Measurements from ENCODE around the gene RPS27L. TPM values are rescaled to one million over a fixed set of nuclear protein-coding genes. Genes with fewer than 3 reads are reported as not detected.
A peak's percentile ranks its signal among the peaks of the same experiment; 100 is the strongest.

The RPS27L gene
- total and polyA plus RNA-seq, 2 experiments from 2014 or later: 85.9 to 1,011 TPM

- TF ChIP-seq REST (IDR thresholded peaks at IDR 0.05; ENCODE audit: unreplicated experiment) (no peak), EZH2 (IDR thresholded peaks at IDR 0.05; ENCODE audit: low read depth, unreplicated experiment) (no peak), EZH2phosphoT487 (IDR thresholded peaks at IDR 0.05; ENCODE audit: unreplicated experiment) (no peak), POLR2AphosphoS5 (IDR thresholded peaks at IDR 0.05; ENCODE audit: low read depth) (no peak), STAT1 (IDR thresholded peaks at IDR 0.05; ENCODE audit: unreplicated experiment) (no peak)
These were observed 24.4 kb upstream of the RPS27L start (continued) for GRCh38 chr15:63181648-63182047.

- Histone ChIP-seq H3K36me3 (ENCODE audit: insufficient read depth) (no peaks in the 10 kb centered on the region), H3F3A (replicated peaks; ENCODE audit: low read depth) (no peaks in the 10 kb centered on the region), H3K4me1 (ENCODE audit: insufficient read depth) (no peaks in the 10 kb centered on the region), H3K27ac (ENCODE audit: low read depth) (no peak overlapping the region), H3K9me2 (ENCODE audit: insufficient read depth) (no peaks in the 10 kb centered on the region), H3K4me2 (no peak overlapping the region), H3K27me3 (ENCODE audit: insufficient read depth) (no peaks in the 10 kb centered on the region), H3K79me2 (replicated peaks; ENCODE audit: insufficient read depth) (no peaks in the 10 kb centered on the region), H2AFZ (no peak overlapping the region), H3K4me3 (no peak overlapping the region), H4K20me1 (replicated peaks; ENCODE audit: insufficient read depth) (no peaks in the 10 kb centered on the region)
- H3K4me3 Mint-ChIP-seq: no peak overlapping the region
- no peaks in the 10 kb centered on the region for H3K9me3 Mint-ChIP-seq
- no peaks in the 10 kb centered on the region for H3K4me1 Mint-ChIP-seq
- DNase-seq (ENCODE audit: low spot score) (no peak), ATAC-seq (no peak)
- no peaks in the 10 kb centered on the region for H3K36me3 Mint-ChIP-seq (ENCODE audit: low read depth)
- no peak for TF ChIP-seq CREB1 (CRISPR knock-in tag; IDR thresholded peaks at IDR 0.05; ENCODE audit: low read depth)
- TF ChIP-seq EZH2 (IDR thresholded peaks at IDR 0.05; ENCODE audit: low read depth, unreplicated experiment): no peak
- no peak for TF ChIP-seq NANOG (IDR thresholded peaks at IDR 0.05; ENCODE audit: borderline replicate concordance)
- no peak for TF ChIP-seq EZH2phosphoT487 (IDR thresholded peaks at IDR 0.05; ENCODE audit: unreplicated experiment)
- no peak for TF ChIP-seq CTCF (conservative IDR thresholded peaks at IDR 0.05; ENCODE audit: low read depth in 2 of 2)
- no peak for TF ChIP-seq STAT1 (IDR thresholded peaks at IDR 0.05; ENCODE audit: unreplicated experiment)
- H3K27me3 Mint-ChIP-seq (ENCODE audit: insufficient read depth, low read depth, poor library complexity): peaks cover 1% of the 10 kb centered on the region
- H3K27ac Mint-ChIP-seq: no peak overlapping the region
These were observed 23.5 kb upstream of the RPS27L start for GRCh38 chr15:63180746-63181145.

GRCh38 chr15:63178034-63178433 is 20.8 kb upstream of the RPS27L start:
- H3K4me1 Mint-ChIP-seq: peaks cover 3% of the 10 kb centered on the region; the same call in 2 of the 3 replicates
- DNase-seq (ENCODE audit: low spot score) (no peak), ATAC-seq (peak; percentile 52; the same call in 2 of the 3 replicates)
- H3K4me3 ChIP-seq: no peak overlapping the region
- no peaks in the 10 kb centered on the region for H3F3A ChIP-seq (replicated peaks; ENCODE audit: low read depth)
- no peaks in the 10 kb centered on the region for H3K79me2 ChIP-seq (replicated peaks; ENCODE audit: insufficient read depth)
- H3K4me3 Mint-ChIP-seq: no peak overlapping the region
- H3K27ac ChIP-seq (ENCODE audit: low read depth): no peak overlapping the region
- no peaks in the 10 kb centered on the region for H4K20me1 ChIP-seq (replicated peaks; ENCODE audit: insufficient read depth)
- H3K36me3 Mint-ChIP-seq (ENCODE audit: low read depth): no peaks in the 10 kb centered on the region
- H3K9me2 ChIP-seq (ENCODE audit: insufficient read depth): no peaks in the 10 kb centered on the region
- no peak overlapping the region for H3K27ac Mint-ChIP-seq
- no peaks in the 10 kb centered on the region for H3K9me3 Mint-ChIP-seq
- peaks cover 1% of the 10 kb centered on the region for H3K27me3 Mint-ChIP-seq (ENCODE audit: insufficient read depth, low read depth, poor library complexity)
- no peaks in the 10 kb centered on the region for H3K27me3 ChIP-seq (ENCODE audit: insufficient read depth)
- no peaks in the 10 kb centered on the region for H3K36me3 ChIP-seq (ENCODE audit: insufficient read depth)
- H2AFZ ChIP-seq: 0 out of 2 replicates have a peak overlapping the region, but pooled peaks have one; percentile 69
- H3K4me2 ChIP-seq: no peak overlapping the region
- peaks cover 1% of the 10 kb centered on the region; the same call in 1 of the 2 replicates for H3K4me1 ChIP-seq (ENCODE audit: insufficient read depth)
- no peak for TF ChIP-seq CTCF (conservative IDR thresholded peaks at IDR 0.05; ENCODE audit: low read depth in 2 of 2)
- no peak for TF ChIP-seq NANOG (IDR thresholded peaks at IDR 0.05; ENCODE audit: borderline replicate concordance)
- TF ChIP-seq EZH2phosphoT487 (IDR thresholded peaks at IDR 0.05; ENCODE audit: unreplicated experiment): no peak
- TF ChIP-seq REST (IDR thresholded peaks at IDR 0.05; ENCODE audit: unreplicated experiment): no peak
- no peak for TF ChIP-seq POLR2AphosphoS5 (IDR thresholded peaks at IDR 0.05; ENCODE audit: low read depth)

Data from GM23338 (cell line).